OCI-LY7 (cell line): Measurements from ENCODE around the gene TMEM260. TPM values are rescaled to one million over a fixed set of nuclear protein-coding genes. Genes with fewer than 3 reads are reported as not detected.
"Not testable (repeated sequence)": the region's sequence is repeated elsewhere in the genome, so short reads cannot be mapped to it uniquely, and the experiment has no call there.

Experiments used
- BruUV-seq: library from RNA; stranded (reverse); fragments of 400-500 nt; replicated peaks from 2 replicates; lab custom pipeline; 2021; lab: Mats Ljungman, UMichigan
- CTCF ChIA-PET: fragments of 300-600 bp; sonication (Branson Sonifier 250); formaldehyde crosslinking; loops from one replicate; lab custom pipeline; 2022; ENCODE audit warnings: antibody characterized with exemption; ENCODE audit not compliant: unreplicated experiment; lab: Charles Lee
- POLR2A ChIA-PET: fragments of 300-600 bp; sonication (Branson Sonifier 250); formaldehyde crosslinking; loops from one replicate; lab custom pipeline; 2022; ENCODE audit warnings: antibody characterized with exemption; lab: Charles Lee
- DNase-seq: peaks from one replicate; pipeline ENCODE4 v3.0.0-alpha.2; 2015; ENCODE audit warnings: low spot score
- H2AFZ ChIP-seq: fragments of 200-600 bp; sonication (generic), shearing (Covaris generic); 2 replicates; pipeline ENCODE4 v1.6.1; 2014; ENCODE audit warnings: mild to moderate bottlenecking, antibody characterized with exemption, low read length, moderate library complexity
- H3K27ac ChIP-seq: fragments of 200-600 bp; sonication (generic); 2 replicates; pipeline ENCODE4 v1.5.1; 2014; ENCODE audit warnings: mixed run types, low read depth, mild to moderate bottlenecking, moderate library complexity, low read length, inconsistent platforms; ENCODE audit not compliant: poor library complexity, severe bottlenecking
- H3K36me3 ChIP-seq: fragments of 200-600 bp; sonication (generic); 2 replicates; pipeline ENCODE4 v1.6.1; 2014; ENCODE audit warnings: mild to moderate bottlenecking, antibody characterized with exemption, low read length, moderate library complexity, mixed read lengths; ENCODE audit not compliant: insufficient read depth
- H3K4me1 ChIP-seq: fragments of 200-600 bp; sonication (generic); 2 replicates; pipeline ENCODE4 v1.5.1; 2014; ENCODE audit warnings: mild to moderate bottlenecking, low read length; ENCODE audit not compliant: insufficient read depth, poor library complexity, severe bottlenecking
- H3K4me2 ChIP-seq: fragments of 200-600 bp; sonication (generic); 2 replicates; pipeline ENCODE4 v1.6.1; 2014; ENCODE audit warnings: mild to moderate bottlenecking, low read length
- H3K4me3 ChIP-seq: fragments of 200-600 bp; sonication (generic); 2 replicates; pipeline ENCODE4 v1.5.1; 2014; ENCODE audit warnings: mild to moderate bottlenecking, low read depth, low read length; ENCODE audit not compliant: poor library complexity, severe bottlenecking
- H3K79me2 ChIP-seq: fragments of 200-600 bp; sonication (generic); 2 replicates; pipeline ENCODE4 v1.6.1; 2016; ENCODE audit warnings: low read depth, mild to moderate bottlenecking, low read length, moderate library complexity, mixed read lengths; ENCODE audit not compliant: insufficient read depth
- H3K9me2 ChIP-seq: fragments of 200-600 bp; sonication (generic); 2 replicates; pipeline ENCODE4 v1.6.1; 2016; ENCODE audit warnings: mild to moderate bottlenecking, low read length, mixed read lengths; ENCODE audit not compliant: insufficient read depth
- H3K9me3 ChIP-seq: fragments of 200-600 bp; sonication (generic); 2 replicates; pipeline ENCODE4 v1.6.1; 2014; ENCODE audit warnings: mild to moderate bottlenecking, mixed run types, low read length, mixed read lengths
- H4K20me1 ChIP-seq: fragments of 200-600 bp; sonication (generic); 2 replicates; pipeline ENCODE4 v1.6.1; 2014; ENCODE audit warnings: mild to moderate bottlenecking, antibody characterized with exemption, low read length, moderate library complexity, mixed read lengths; ENCODE audit not compliant: insufficient read depth
- CTCF ChIP-seq: fragments of 200-600 bp; sonication (generic); conservative IDR thresholded peaks from 2 replicates; pipeline ENCODE4 v1.5.1; 2014; ENCODE audit warnings: mild to moderate bottlenecking, antibody characterized with exemption, low read length, moderate library complexity, mixed read lengths
- EZH2phosphoT487 ChIP-seq: fragments of 200-600 bp; sonication (generic); IDR thresholded peaks from 2 replicates; pipeline ENCODE4 v1.6.1; 2018; ENCODE audit warnings: low read depth, borderline replicate concordance, mild to moderate bottlenecking, mixed run types, antibody characterized with exemption, low read length, moderate library complexity, mixed read lengths
- intact Hi-C: fragments of 100-400 bp; cut with micrococcal nuclease; formaldehyde crosslinking; loops from one replicate; pipeline ENCODE4 v1.10.0; 2022; ENCODE audit not compliant: unreplicated experiment
- total RNA-seq, 2 experiments: library from RNA; depleted of rRNA in 1 of 2; stranded (reverse); fragments of >200 nt in 1 of 2; shearing (Covaris generic) in 1 of 2; gene quantifications; 2 replicates each; pipeline ENCODE4 v1.2.3, GENCODE V29; 2014 to 2022

TMEM260 gene
- total RNA-seq, 2 experiments from 2014 or later: 12.4 to 20.1 TPM

GRCh38 chr14:56666294-56666693 is 86.7 kb downstream of the TMEM260 start:
- no peak for DNase-seq
- H3K4me3 ChIP-seq: no peak overlapping the region
- H2AFZ ChIP-seq: no peak overlapping the region
- no peaks in the 10 kb centered on the region for H3K9me2 ChIP-seq
- no peak overlapping the region for H3K27ac ChIP-seq
- H3K4me2 ChIP-seq: no peak overlapping the region
- no peaks in the 10 kb centered on the region for H3K4me1 ChIP-seq
- no peaks in the 10 kb centered on the region for H4K20me1 ChIP-seq
- no TSS peak for BruUV-seq
- intact Hi-C loops: no loop called here
- no peaks in the 10 kb centered on the region for H3K36me3 ChIP-seq
- CTCF ChIA-PET: no interaction called here
- POLR2A ChIA-PET: no interaction called here
- TF ChIP-seq CTCF (no peak), EZH2phosphoT487 (no peak)
- H3K9me3 ChIP-seq: no peaks in the 10 kb centered on the region
- H3K79me2 ChIP-seq: no peaks in the 10 kb centered on the region

GRCh38 chr14:56666716-56667115 is 87.1 kb downstream of the TMEM260 start:
- intact Hi-C loops: no loop called here

GRCh38 chr14:56667290-56667689 is 87.7 kb downstream of the TMEM260 start:
- H3K79me2 ChIP-seq, intact Hi-C loops: not testable (repeated sequence)

More at GRCh38 chr14:56666716-56667115, 87.1 kb downstream of the TMEM260 start:
- ChIA-PET CTCF (no interaction called here), POLR2A (no interaction called here)
- Histone ChIP-seq H3K27ac (no peak overlapping the region), H3K4me1 (no peaks in the 10 kb centered on the region), H2AFZ (no peak overlapping the region), H3K4me3 (no peak overlapping the region), H3K36me3 (no peaks in the 10 kb centered on the region), H3K79me2 (no peaks in the 10 kb centered on the region), H3K4me2 (no peak overlapping the region), H3K9me2 (no peaks in the 10 kb centered on the region), H3K9me3 (no peaks in the 10 kb centered on the region), H4K20me1 (no peaks in the 10 kb centered on the region)
- no peak for DNase-seq
- TF ChIP-seq CTCF (no peak), EZH2phosphoT487 (no peak)
- no TSS peak for BruUV-seq

More at GRCh38 chr14:56667290-56667689, 87.7 kb downstream of the TMEM260 start:
- H3K4me3 ChIP-seq, POLR2A ChIA-PET, DNase-seq, BruUV-seq, CTCF ChIA-PET, H3K9me2 ChIP-seq, H3K27ac ChIP-seq, H3K4me1 ChIP-seq, H2AFZ ChIP-seq, H3K36me3 ChIP-seq, H3K4me2 ChIP-seq, H4K20me1 ChIP-seq, H3K9me3 ChIP-seq: not testable (repeated sequence)
